Stimulated activated CD4-positive, alpha-beta T cell treated with anti-CD3 and anti-CD28 coated beads, TNF-alpha, amount 100 ng/mL, for 48 hours (primary cell): ENCODE measurements around the gene SUGP1.

Experiments
- DNase-seq, 3 donors: peaks; one replicate each; pipeline ENCODE4 v3.0.0-alpha.2; 2020; ENCODE audit warnings: low read depth in 3 of 3

The SUGP1 gene

DNA sequence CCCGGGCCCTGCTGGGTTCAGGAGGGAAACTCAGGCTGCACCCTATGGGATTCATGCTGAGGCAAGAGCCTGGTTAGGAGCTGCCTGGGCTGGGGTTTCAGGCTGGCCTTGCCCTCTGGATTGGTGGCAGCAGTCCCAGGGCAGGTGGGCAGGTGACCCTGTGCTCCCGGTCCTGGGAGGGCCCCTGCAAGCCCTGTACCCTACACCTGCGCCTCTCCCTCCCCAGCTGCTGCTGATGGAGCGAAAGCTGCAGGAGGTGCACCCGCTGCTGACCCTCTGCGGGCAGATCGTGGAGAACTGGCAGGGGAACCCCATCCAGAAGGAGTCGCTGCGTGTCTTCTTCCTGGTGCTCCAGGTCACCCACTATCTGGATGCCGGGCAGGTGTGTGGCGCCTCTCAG, 20.7 kb upstream of the SUGP1 start:
- no peak for DNase-seq

DNA sequence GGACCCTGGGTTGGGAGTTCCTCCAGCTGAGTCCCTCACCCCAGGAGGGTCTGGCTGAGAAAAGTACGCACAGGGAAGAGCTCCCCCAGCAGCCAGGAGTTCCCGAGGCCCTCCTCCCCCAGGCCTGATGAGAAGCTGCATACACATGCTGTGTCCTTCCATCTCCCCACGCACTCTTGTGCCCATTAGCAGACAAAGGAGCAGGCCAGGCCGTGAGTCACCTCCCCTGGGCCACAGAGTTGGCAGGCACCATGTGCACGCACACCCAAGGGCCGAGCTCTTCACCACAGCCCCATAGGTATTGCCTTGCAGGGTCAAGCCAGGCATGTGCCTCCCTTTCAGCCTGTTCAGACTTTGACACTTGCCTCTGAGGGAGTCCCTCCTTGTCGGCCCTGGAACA, 17.8 kb upstream of the SUGP1 start:
- DNase-seq: no peak

DNA sequence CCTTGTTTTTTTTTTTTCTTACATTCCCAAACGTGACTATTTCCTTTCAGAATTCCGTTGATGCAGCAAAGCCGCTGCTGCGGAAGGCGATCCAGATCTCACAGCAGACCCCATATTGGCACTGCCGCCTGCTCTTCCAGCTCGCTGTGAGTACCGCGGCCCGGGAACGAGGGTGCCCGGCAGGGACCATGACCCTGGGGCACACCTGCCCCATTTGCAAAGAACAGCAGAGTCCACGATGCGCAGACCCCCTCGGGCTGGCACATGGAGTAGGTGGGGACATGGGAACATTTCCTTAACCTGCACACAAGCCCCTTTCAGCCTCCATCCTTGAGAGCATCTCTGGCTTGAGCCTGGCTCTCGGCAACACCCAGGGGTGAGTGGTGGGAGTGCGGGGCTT, 16.8 kb upstream of the SUGP1 start:
- no peak for DNase-seq

DNA sequence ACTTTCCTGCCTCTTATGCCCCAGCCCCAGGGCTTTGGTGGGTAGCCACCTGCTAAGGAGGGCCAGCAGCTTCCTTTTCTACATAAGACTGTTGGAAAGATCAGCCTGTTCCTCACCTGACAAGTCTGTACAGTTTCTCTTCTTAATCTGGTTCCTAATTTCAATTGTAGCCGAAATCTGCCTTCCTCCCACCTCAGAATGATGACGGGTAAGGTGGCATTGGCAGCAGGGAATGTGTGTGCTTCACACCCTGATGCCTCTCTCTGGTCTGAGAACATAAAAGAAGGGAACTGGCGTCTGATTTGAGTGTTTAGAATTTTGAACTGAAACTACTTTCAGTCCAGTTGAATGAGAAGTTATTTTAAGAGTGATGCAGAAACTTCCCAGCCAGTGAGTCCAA, 16.3 kb upstream of the SUGP1 start:
- DNase-seq: no peak

DNA sequence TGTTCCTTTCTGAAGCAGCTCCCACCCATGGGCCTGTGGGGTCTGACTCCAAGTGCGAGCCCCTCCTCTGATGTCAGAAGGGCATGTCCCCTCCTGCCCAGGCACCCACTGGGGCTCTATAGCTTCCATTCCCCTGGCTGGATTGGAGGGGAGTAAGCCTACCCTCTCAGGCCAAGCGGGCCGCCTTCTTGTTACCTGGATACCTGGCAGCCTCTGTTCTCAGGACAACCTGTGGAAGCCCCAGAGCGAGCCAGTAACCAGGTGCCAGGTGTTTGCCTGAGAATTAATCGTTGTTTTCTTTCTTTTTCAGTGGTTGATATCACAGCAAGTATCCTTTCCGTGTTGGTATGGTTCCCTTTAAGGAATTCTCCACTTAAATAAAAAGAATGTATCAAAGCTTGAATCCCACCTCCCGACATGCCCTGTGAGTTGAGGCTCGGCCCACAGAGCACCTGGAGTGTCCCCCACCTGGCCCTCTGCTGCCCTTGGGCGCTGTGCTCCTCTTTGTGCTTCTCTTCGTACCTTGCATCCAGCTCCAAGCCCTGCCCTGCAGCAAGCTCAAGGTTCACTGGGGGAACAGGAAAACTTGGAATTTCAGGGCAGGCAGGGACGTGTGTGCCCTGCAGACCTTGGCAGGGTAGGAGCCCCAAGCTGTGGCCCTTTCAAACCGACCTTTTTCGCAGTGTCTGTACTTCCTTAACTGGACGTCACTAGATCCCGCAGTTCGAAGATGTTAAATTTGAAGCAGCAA, 15.3 kb upstream of the SUGP1 start:
- DNase-seq: no peak

DNA sequence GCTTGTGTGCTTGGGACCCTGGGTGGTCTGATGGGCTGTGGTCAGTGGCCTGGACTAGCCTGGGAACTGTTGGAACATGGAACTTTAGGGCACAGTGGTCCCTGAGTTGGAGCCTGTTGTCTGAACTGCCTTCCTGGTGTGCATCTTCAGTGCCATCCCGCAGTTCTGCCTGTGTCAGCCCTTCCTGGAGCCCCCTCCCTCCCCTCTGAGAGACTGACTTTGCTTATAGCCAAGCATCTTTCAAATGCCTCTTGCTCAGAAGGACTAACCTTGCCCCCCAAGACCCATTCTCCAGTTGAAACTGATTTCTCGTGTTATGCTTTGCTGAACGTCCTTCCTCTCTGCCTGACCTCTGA, 14.7 kb upstream of the SUGP1 start:
- DNase-seq: no peak

DNA sequence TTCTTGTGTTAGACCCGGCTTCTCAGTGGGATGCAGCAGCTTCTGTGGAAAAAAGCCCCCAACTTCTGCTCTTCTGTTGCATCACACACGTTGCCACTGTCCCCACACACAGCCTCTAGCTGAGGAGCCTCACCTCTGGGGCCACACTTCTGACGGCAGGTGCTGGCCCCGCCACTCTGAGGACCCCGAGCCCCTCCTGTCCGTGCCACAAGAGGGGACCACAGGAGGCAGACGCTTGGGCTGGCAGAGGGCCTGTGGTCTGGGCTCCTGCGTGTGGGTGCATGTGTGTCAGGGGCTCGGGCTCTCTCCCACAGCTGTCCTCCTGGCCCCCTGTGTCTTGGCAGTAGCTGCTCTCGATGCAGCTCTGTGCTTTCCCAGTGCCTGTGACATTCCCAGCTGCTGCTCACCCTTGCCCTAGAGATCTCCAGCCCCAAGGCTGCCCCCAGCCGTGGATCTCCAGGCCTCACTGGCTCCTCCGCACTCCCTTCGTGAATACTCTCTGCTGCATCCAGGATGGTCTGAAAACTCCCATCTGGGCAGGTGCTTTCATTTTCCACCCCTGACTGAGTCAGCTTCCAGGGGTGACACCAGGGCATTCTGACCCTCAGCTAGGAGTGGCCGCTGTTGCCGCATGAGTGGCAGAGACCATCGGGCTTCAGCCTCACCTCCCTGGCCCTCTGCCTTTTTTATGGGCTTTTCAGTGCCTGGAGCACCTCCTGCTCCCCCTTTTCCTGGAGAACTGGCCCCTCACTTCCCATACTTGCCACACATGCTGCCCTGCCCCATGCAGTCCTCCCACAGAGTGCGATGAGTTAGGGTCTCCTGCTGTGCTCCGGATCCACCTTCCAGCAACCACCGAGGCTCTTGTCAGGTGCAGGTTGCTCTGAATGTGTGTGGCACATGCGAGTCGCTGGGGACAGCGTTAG, 14.0 kb upstream of the SUGP1 start:
- DNase-seq: no peak

DNA sequence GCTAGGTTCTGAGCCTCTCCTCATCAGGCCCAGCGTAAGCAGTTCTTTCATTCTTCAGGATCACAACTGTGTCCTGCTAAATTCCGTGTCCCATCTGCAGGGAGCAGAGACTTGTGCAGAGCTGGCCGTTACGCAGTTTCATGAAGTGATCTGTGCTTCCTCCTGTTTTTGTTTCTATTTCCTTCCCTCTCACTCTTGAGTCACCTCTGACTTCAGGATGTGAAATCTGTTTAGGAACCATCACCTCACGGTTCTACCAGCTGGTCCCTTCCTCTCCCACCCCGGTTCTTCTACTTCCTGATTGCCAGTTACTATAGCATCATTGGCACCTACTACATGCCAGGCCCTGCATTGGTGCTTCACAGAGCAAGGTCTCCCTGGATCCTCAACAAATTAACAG, 8.8 kb upstream of the SUGP1 start:
- DNase-seq: no peak

DNA sequence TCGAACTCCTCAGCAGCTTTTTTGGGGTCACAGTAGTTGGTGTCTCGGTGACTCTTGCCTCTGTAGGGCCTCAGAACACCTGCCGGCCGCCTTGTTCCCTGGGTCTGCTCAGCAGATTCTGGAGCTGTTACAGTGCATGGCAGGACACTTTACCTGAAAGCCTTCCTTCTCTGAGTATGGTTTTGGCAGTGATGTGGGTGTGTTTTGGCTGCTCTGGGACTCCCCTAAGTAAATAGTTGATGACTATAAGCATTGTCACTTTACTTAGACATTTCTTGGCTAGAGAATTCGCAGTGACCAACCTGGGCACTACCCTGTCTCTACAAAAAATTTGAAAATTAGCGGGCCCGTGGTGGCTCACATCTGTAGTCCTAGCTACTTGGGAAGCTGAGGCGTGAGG, 7.4 kb upstream of the SUGP1 start:
- DNase-seq: no peak

DNA sequence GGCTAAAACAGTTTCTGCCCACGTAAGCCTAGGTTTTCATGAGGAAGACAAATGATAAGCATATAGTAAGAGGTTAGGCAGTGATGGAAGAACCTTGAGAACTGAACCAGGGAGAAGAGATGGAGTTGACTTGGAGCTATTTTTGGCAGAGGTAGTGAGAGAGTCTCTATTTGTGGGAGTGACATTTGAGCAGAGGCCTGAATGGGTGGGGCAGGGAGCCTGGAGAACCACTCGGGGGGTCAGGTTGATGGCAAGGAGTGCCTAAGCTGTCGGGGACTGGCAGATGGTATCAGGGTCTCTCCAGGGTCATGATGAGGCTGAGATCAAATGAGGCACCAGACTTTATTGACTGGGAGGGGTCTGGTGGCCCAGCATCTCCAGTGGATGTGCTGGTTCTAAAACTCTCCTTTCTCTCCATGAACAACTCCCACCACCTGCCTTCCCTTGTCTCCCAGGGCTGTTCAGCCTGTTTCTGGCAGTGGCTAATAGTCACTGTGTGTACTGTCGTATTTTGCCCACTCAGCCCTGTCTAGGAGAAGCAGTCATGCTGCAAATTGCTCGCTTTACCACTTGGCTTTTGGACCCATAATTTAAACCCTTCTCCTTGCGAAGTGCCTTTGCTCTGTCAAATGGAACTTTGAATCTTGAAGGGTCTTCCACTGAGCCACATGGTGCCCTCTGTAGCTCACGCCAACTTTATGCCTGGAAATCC, 3.9 kb upstream of the SUGP1 start:
- no peak for DNase-seq

DNA sequence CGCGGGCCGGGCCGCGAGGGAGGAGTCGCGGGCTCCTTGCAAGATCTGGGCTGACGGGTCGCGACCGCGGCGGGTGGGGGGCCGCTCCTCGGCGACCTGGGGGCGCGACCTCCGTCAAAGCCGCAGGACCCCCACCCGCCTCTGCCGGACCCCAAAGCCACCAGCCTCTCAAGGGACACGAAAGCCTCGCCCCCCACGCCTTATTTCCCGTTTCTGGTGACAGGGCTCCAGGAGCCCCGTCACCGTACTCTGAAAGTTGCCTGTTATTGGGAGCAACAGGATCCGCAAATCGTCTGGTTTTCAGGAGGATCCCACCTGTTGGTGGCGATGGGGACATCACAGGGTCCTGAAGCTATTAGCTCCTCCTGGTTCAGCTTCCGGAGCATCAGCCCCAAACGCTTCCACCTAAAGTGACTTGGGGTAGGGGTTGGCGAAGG, 850 bp upstream of the SUGP1 start:
- no peak for DNase-seq

DNA sequence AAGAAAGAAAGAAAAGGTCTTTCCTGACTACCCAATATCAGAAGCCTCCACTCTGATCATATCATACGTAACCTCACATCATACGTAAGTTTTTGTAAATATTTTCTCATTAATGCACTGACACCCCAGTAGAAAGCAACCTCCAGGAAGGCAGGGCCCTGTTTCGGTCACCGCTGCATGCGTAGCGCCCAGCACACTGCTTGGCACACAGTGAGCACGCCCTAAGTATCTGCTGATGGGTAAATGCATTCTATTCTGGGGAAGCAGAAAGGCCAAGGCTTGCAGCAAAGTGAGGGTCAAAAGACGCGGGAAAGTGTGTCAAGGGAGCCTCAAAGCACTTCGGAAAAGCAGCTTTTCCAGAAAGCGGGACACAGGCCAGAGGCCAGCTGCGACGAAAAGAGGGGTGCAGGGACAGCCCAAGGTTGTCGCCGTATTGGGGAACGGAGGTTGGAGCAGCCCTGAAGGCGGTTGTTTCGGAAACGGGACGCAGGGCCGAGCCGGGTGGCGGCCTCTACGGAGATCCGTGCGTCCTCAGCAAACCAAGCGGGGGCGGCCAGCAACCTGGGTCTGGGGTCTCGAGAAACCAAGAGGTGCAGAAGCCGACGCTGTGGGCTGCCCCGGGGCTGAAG, 463 bp downstream of the SUGP1 start:
- no peak for DNase-seq

DNA sequence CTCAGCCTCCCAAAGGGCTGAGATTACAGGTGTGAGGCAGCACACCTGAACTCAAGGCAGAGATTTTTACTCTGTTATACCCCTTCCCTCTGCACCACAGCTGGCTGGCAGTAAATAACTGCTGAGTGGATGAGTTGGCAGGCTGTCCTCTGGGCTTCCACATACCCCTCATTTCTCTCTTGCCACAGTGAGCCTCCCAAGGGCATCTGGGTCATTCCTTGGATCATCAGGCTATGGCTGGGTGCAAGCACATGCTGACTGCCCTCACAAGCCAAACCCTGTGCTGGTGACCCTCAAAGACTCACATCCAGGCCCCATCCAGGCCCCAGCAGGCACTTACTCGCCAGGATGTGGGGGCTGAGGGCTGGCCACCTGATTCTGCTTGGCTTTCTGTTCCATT, 4.2 kb downstream of the SUGP1 start:
- DNase-seq: no peak

DNA sequence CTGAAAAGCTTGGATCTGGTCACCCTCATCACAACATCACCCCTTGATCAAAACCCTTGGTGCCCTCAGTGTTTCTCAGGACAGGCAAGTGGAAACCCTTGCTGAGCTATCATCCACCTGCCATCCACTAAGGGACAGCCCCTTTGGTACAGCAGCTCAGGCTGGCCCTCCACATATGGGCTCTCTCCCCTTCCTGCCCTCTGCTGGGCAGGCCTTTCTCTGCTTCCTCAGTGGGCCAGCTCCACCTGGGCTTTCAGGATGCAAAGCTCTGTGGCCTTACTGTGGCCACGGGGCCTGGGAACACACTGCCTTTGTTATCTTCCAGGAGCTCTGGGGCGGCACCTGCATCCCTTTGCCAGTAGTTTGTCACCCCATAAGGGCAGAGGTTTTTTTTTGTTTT, 4.9 kb downstream of the SUGP1 start:
- DNase-seq: no peak

DNA sequence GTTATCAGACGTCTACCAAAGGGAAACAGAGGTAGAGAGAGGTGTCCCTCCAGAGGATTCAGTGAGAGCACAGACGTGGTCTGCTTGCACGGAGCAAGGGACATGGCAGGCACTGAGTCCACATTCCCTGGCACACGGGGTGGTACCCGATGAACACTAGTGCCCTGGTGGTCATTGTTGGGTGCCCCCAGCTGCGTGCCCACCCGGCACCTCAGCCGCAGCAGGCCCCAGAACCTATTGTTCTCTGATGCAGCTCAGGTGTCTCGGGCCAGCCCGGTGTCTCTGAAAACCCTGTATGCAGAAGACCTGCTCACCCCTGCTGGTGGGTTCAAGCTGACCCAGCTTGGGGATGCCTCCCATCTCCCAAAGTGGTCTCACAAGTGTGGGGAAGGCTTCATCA, 11.9 kb downstream of the SUGP1 start:
- no peak for DNase-seq

DNA sequence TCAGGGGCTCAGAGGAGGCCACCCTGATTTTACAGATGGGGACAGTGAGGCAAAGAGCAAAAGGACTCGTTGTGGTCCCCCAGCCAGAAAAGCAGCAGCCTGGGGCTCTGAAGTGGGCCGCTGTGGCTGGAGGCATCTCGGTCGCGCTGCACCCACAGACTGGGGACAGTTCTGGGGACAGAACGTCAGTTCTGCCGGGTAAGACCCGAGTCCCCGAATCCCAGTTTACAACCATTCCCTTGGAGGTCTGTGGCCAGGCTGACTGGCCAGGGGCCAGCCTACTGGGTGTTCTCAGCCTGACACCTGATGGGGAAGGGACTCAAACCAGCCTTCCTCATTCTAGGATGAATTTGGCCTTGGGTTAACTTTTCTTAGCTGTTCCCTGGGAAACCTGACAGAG, 14.1 kb downstream of the SUGP1 start:
- DNase-seq: no peak

DNA sequence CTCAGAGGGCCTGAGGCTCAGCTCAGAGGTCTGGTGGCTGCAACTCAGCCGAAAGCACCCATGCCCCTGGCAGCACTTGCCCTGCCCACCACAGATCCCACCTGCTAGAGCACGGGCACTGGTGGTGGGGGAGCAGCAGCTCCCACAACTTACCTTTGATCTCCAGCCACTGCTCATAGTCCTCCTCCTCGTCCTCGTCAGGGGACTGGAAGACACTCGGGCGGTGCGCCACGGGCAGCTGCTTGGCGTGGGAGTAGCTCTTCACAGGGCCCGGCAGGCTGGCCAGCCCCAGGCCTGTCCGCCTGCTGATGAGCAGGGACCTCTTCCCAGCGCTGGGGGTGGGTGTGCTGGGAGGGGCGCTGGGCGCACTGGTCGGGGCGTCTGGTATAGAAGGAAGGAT, 14.6 kb downstream of the SUGP1 start:
- DNase-seq: no peak

DNA sequence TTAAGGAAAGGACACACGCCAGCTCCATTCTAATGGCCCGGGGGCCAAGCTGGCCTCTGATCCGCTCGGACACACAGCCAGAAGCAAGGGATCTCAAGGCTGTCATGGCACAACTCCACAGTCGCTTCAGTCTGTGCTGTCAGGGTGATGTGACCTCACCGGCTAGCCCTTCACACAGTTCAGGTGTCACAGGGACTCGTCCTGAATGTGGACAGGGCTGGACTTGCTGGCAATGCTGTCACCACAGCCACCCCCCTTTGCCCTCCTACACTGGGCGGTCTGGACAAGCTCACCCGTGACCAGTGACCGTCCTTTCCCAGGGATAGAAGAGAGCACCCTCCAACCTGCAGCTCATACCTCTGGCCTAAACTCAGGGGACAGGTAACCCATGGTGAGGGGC, 15.2 kb downstream of the SUGP1 start:
- DNase-seq: no peak

DNA sequence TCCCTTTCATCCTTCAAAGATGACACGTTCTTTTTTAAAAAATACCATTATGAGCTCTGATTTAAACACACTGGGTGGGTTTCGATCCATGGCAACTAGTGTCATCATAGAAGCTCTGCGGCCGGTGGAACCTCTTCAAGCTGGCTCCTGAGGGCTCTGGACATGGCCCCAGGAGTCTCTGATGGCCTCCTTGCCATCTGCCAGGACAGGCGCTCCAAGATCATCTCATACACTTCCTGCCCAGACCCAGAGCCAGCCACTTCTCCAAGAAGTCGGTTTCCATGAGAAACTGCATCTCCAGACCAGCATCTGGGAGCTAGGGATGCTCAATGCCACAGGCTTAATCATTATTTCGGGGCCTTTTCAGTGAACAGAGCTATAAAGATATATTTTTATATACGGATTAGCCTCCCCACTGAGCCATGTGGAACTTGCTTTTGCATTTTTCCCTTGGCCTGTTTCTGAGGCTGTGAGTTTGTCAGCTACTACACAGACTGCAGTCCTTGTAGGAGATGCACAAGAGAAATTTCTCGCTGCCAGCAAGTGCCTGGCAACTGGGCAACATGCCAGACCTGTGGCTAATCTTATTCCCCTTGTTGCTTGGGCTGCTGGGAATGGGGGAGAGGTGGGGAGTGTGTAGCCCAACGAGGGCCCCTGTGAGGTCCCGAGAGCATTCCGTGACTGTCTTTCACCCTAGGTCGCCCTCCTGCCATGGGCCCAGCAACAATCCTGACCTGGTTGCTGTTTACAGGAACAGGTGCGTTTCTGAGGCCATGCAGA, 15.9 kb downstream of the SUGP1 start:
- no peak for DNase-seq

DNA sequence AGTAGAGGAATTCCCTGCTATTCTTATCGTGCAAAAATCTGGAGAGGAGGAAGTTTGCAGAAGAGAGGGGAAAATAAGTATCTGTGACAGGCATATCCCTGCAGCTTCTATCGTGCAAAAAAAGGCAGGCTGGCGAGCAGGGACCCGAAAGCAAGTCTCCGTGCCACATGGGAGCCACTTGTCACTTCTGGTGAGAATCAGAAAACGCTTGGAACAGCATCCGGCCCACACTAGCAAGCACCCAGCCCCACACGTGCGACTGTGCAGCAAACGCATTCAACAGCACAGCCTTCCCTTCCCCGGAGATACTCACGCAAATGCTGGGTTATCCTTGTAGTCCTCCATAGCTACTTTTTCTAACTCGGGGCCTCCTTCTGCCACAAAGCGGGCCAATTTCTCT, 16.9 kb downstream of the SUGP1 start:
- no peak for DNase-seq

DNA sequence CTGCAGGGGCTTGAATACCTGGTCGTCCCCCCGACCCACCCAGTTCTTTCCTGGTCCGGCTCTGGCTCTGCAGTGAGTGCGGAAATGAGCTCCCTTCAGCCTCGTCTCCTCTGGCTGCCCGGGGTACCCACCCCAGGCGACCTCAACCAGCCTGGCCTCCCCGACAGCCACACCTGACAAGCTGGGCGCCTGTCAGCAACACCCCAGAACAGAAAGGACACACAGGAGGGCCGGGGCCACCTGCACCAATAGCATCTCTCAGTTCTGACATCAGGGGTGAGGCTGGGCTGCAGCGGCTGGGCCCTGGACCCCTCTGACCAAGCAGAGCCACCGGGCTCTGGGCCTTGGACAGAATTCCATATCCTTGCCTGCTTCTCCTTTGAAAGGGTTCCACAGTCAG, 19.7 kb downstream of the SUGP1 start:
- no peak for DNase-seq
